ENCODE data around the gene MT1HL1. TPM values are rescaled to one million over a fixed set of nuclear protein-coding genes. Genes with fewer than 3 reads are reported as not detected.
A peak's percentile ranks its signal among the peaks of the same experiment; 100 is the strongest.
"Not testable (repeated sequence)": the region's sequence is repeated elsewhere in the genome, so short reads cannot be mapped to it uniquely, and the experiment has no call there.

Gene MT1HL1
- total and polyA plus RNA-seq, 7 experiments from 2014 or later = not detected

DNA sequence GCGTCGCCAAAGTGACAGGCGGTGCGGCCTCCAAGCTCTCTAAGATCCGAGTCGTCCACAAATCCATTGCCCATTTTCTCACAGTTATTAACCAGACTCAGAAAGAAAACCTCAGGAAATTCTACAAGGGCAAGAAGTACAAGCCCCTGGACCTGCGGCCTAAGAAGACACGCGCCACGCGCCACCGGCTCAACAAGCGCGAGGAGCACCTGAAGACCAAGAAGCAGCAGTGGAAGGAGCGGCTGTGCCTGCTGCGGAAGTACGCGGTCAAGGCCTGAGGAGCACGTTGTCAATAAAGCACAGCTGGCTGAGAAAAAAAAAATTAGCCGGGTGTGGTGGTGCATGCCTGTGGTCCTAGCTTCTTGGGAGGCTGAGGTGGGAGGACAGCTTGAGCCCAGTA, 22.8 kb downstream of the MT1HL1 start:
- H3K4me1 ChIP-seq (ENCODE audit: control insufficient read depth in 2 of 2, insufficient read depth in 2 of 2, low read length in 2 of 2); POLR2A ChIA-PET; H3K4me1 Mint-ChIP-seq; H3K36me3 Mint-ChIP-seq; H3K27me3 Mint-ChIP-seq; CTCF ChIA-PET; H3K4me3 Mint-ChIP-seq; intact Hi-C loops (cut with micrococcal nuclease); H3K4me3 ChIP-seq (ENCODE audit: low read length); H3K27ac Mint-ChIP-seq; H3K36me3 ChIP-seq (ENCODE audit: control insufficient read depth in 2 of 3, insufficient read depth in 3 of 3, low read length in 3 of 3); DNase-seq; H3K27ac ChIP-seq (ENCODE audit: low read depth, low read length); ATAC-seq; H3K27me3 ChIP-seq (ENCODE audit: control insufficient read depth in 2 of 2, insufficient read depth in 2 of 2, low read length in 2 of 2); H3K9me3 ChIP-seq (ENCODE audit: control insufficient read depth in 2 of 3, low read length in 3 of 3); H3K9me3 Mint-ChIP-seq: not testable (repeated sequence)

DNA sequence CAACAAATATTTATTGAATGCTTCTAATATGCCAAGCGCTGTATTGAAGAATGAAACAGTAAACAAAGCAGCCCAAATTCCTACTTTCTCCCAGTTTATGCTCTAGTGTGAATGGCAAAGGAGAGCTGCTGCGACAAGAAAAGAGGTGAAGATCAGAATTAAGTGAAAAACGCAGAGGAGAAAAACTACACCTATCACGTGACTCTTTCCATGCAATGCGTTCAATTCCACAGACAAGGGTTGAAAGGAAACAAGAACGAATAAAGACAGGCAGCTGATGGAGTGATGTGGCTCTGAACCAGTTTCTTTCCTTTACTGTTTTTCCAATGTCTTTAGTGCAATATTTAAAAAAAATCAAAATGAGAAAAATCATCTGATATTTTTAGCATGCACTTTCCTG, 23.6 kb downstream of the MT1HL1 start:
- H3K4me1 Mint-ChIP-seq = no peaks in the 10 kb centered on the region
- DNase-seq (no peak), ATAC-seq (no peak)
- Histone ChIP-seq H3K9me3 (ENCODE audit: control insufficient read depth in 2 of 3, low read length in 3 of 3) (no peaks in the 10 kb centered on the region), H3K27ac (ENCODE audit: low read depth, low read length) (no peak overlapping the region), H3K27me3 (ENCODE audit: control insufficient read depth in 2 of 2, insufficient read depth in 2 of 2, low read length in 2 of 2) (no peaks in the 10 kb centered on the region), H3K4me3 (ENCODE audit: low read length) (no peak overlapping the region), H3K36me3 (ENCODE audit: control insufficient read depth in 2 of 3, insufficient read depth in 3 of 3, low read length in 3 of 3) (no peaks in the 10 kb centered on the region), H3K4me1 (ENCODE audit: control insufficient read depth in 2 of 2, insufficient read depth in 2 of 2, low read length in 2 of 2) (no peaks in the 10 kb centered on the region)
- no peaks in the 10 kb centered on the region for H3K36me3 Mint-ChIP-seq
- H3K4me3 Mint-ChIP-seq = no peak overlapping the region
- H3K9me3 Mint-ChIP-seq = peaks cover 0 to 9% (median 1%) of the 10 kb centered on the region in 11 donors
- peaks cover 0 to 6% (median 0%) of the 10 kb centered on the region in 5 donors for H3K27me3 Mint-ChIP-seq
- intact Hi-C loops (cut with micrococcal nuclease) = no loop called here
- CTCF ChIA-PET = no interaction called here
- POLR2A ChIA-PET = no interaction called here
- no peak overlapping the region for H3K27ac Mint-ChIP-seq

GRCh38 chr1:236979149-236979900, 24.9 kb downstream of the MT1HL1 start:
- H3K9me3 Mint-ChIP-seq = peaks cover 0 to 9% (median 2%) of the 10 kb centered on the region in 11 donors
- H3K27me3 Mint-ChIP-seq = peaks cover 0 to 11% (median 2%) of the 10 kb centered on the region in 5 donors
- ATAC-seq = no peak
- no peak overlapping the region for H3K4me3 Mint-ChIP-seq
- H3K27me3 ChIP-seq (ENCODE audit: control insufficient read depth in 2 of 2, insufficient read depth in 2 of 2, low read length in 2 of 2) = no peaks in the 10 kb centered on the region
- no peak overlapping the region for H3K27ac ChIP-seq (ENCODE audit: low read depth, low read length)
- intact Hi-C loops (cut with micrococcal nuclease) = no loop called here
- H3K4me1 Mint-ChIP-seq = no peaks in the 10 kb centered on the region
- no peaks in the 10 kb centered on the region for H3K36me3 Mint-ChIP-seq
- no peaks in the 10 kb centered on the region for H3K36me3 ChIP-seq (ENCODE audit: control insufficient read depth in 2 of 3, insufficient read depth in 3 of 3, low read length in 3 of 3)
- H3K27ac Mint-ChIP-seq = no peak overlapping the region
- H3K4me3 ChIP-seq (ENCODE audit: low read length) = no peak overlapping the region
- H3K4me1 ChIP-seq (ENCODE audit: control insufficient read depth in 2 of 2, insufficient read depth in 2 of 2, low read length in 2 of 2) = no peaks in the 10 kb centered on the region
- no peaks in the 10 kb centered on the region for H3K9me3 ChIP-seq (ENCODE audit: control insufficient read depth in 2 of 3, low read length in 3 of 3)
- ChIA-PET POLR2A (no interaction called here), CTCF (no interaction called here)
- DNase-seq = no peak

DNA sequence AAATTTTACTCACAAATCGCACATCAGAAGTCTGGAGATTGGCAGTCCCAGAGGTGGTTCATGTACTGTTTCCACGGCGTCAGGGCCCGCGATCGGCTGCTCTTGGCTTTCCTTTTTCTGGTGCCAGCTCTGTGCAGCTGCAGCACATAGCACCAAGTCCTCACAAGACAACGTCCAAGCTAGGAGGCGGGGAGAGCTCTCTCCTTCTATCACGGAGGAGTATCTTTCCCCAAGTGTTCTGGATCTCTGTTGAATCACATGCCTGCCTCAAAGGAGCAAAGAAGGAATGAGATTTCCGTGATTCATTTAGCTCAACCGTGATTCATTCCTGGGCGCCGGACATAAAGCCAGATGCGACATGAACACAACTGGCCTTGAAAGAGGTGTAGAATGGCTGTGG, 25.5 kb downstream of the MT1HL1 start:
- H3K9me3 ChIP-seq (ENCODE audit: control insufficient read depth in 2 of 3, low read length in 3 of 3) = no peaks in the 10 kb centered on the region
- intact Hi-C loops (cut with micrococcal nuclease) = no loop called here
- H3K27me3 ChIP-seq (ENCODE audit: control insufficient read depth in 2 of 2, insufficient read depth in 2 of 2, low read length in 2 of 2) = no peaks in the 10 kb centered on the region
- no peak overlapping the region for H3K27ac ChIP-seq (ENCODE audit: low read depth, low read length)
- no peak for DNase-seq
- CTCF ChIA-PET = no interaction called here
- Mint-ChIP-seq H3K27me3 (peaks cover 0 to 12% (median 6%) of the 10 kb centered on the region in 5 donors), H3K27ac (no peak overlapping the region), H3K4me3 (no peak overlapping the region), H3K4me1 (no peaks in the 10 kb centered on the region), H3K36me3 (no peaks in the 10 kb centered on the region), H3K9me3 (peaks cover 0 to 9% (median 2%) of the 10 kb centered on the region in 11 donors)
- no peak overlapping the region for H3K4me3 ChIP-seq (ENCODE audit: low read length)
- POLR2A ChIA-PET = no interaction called here
- H3K36me3 ChIP-seq (ENCODE audit: control insufficient read depth in 2 of 3, insufficient read depth in 3 of 3, low read length in 3 of 3) = no peaks in the 10 kb centered on the region
- no peak for ATAC-seq
- no peaks in the 10 kb centered on the region for H3K4me1 ChIP-seq (ENCODE audit: control insufficient read depth in 2 of 2, insufficient read depth in 2 of 2, low read length in 2 of 2)

- Mint-ChIP-seq H3K4me3 (no peak overlapping the region), H3K4me1 (no peaks in the 10 kb centered on the region), H3K27ac (peak overlapping the region in 1 of 9 donors; percentile 3), H3K27me3 (peaks cover 0 to 26% (median 11%) of the 10 kb centered on the region in 5 donors), H3K36me3 (peaks cover 0 to 3% (median 0%) of the 10 kb centered on the region in 5 donors), H3K9me3 (peaks cover 0 to 9% (median 3%) of the 10 kb centered on the region in 11 donors)
- intact Hi-C loops (cut with micrococcal nuclease) = no loop called here
- no peak overlapping the region for H3K4me3 ChIP-seq (ENCODE audit: low read length)
- DNase-seq (no peak), ATAC-seq (no peak)
- no peaks in the 10 kb centered on the region for H3K36me3 ChIP-seq (ENCODE audit: control insufficient read depth in 2 of 3, insufficient read depth in 3 of 3, low read length in 3 of 3)
- H3K4me1 ChIP-seq (ENCODE audit: control insufficient read depth in 2 of 2, insufficient read depth in 2 of 2, low read length in 2 of 2) = no peaks in the 10 kb centered on the region
- peaks cover 0 to 3% of the 10 kb centered on the region in 2 donors for H3K27me3 ChIP-seq (ENCODE audit: control insufficient read depth in 2 of 2, insufficient read depth in 2 of 2, low read length in 2 of 2)
- ChIA-PET POLR2A (no interaction called here), CTCF (no interaction called here)
- H3K9me3 ChIP-seq (ENCODE audit: control insufficient read depth in 2 of 3, low read length in 3 of 3) = no peaks in the 10 kb centered on the region
- no peak overlapping the region for H3K27ac ChIP-seq (ENCODE audit: low read depth, low read length)
These were observed 28.8 kb downstream of the MT1HL1 start for GRCh38 chr1:236975461-236975860.

GRCh38 chr1:236974025-236974424, 30.2 kb downstream of the MT1HL1 start:
- H3K4me1 ChIP-seq (ENCODE audit: control insufficient read depth in 2 of 2, insufficient read depth in 2 of 2, low read length in 2 of 2); H3K4me3 Mint-ChIP-seq; H3K36me3 Mint-ChIP-seq; H3K27me3 ChIP-seq (ENCODE audit: control insufficient read depth in 2 of 2, insufficient read depth in 2 of 2, low read length in 2 of 2); H3K36me3 ChIP-seq (ENCODE audit: control insufficient read depth in 2 of 3, insufficient read depth in 3 of 3, low read length in 3 of 3); ATAC-seq; H3K4me1 Mint-ChIP-seq; H3K27ac ChIP-seq (ENCODE audit: low read depth, low read length); POLR2A ChIA-PET; CTCF ChIA-PET; intact Hi-C loops (cut with micrococcal nuclease); H3K9me3 ChIP-seq (ENCODE audit: control insufficient read depth in 2 of 3, low read length in 3 of 3); H3K4me3 ChIP-seq (ENCODE audit: low read length); DNase-seq; H3K27ac Mint-ChIP-seq; H3K9me3 Mint-ChIP-seq: not testable (repeated sequence)
- H3K27me3 Mint-ChIP-seq = peaks cover 0 to 27% (median 11%) of the 10 kb centered on the region in 5 donors

DNA sequence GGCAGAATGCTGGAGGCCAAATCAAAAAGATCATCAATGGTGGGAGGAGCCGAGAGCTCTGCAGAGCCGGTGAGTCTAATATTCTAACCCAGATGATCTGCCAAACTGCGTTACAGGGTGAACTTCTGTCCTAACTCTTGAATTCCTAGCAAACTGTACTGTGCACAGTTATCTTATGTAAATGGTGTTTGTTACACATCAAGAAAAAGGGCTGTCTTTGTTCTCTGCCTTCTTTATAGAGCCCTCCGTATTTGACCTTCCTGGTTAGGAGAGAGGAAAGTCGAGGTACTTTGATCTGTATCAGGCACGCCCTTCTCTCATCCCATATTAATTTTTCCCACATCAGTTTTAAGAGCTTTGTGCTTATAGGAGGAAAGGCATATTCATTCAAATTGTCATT, 37.6 kb downstream of the MT1HL1 start:
- no peak overlapping the region for H3K27ac ChIP-seq (ENCODE audit: low read depth, low read length)
- ATAC-seq = no peak
- H3K36me3 Mint-ChIP-seq = no peaks in the 10 kb centered on the region
- H3K4me3 Mint-ChIP-seq = no peak overlapping the region
- POLR2A ChIA-PET = no interaction called here
- no peaks in the 10 kb centered on the region for H3K4me1 ChIP-seq (ENCODE audit: control insufficient read depth in 2 of 2, insufficient read depth in 2 of 2, low read length in 2 of 2)
- peaks cover 0 to 12% (median 2%) of the 10 kb centered on the region in 11 donors for H3K9me3 Mint-ChIP-seq
- no peak overlapping the region for H3K4me3 ChIP-seq (ENCODE audit: low read length)
- H3K9me3 ChIP-seq (ENCODE audit: control insufficient read depth in 2 of 3, low read length in 3 of 3) = no peaks in the 10 kb centered on the region
- H3K27me3 Mint-ChIP-seq = peaks cover 3 to 45% (median 31%) of the 10 kb centered on the region in 5 donors
- H3K27me3 ChIP-seq (ENCODE audit: control insufficient read depth in 2 of 2, insufficient read depth in 2 of 2, low read length in 2 of 2) = no peaks in the 10 kb centered on the region
- no peak overlapping the region for H3K27ac Mint-ChIP-seq
- H3K36me3 ChIP-seq (ENCODE audit: control insufficient read depth in 2 of 3, insufficient read depth in 3 of 3, low read length in 3 of 3) = no peaks in the 10 kb centered on the region
- no peak for DNase-seq
- intact Hi-C loops (cut with micrococcal nuclease) = no loop called here
- no peaks in the 10 kb centered on the region for H3K4me1 Mint-ChIP-seq
- CTCF ChIA-PET = no interaction called here
